SIG-M5 treated with dmso at 0.1 percent for 504 hours (cell line): Measurements from ENCODE around the gene ABCC2.

ENCODE experiments used
- DNase-seq: peaks from one replicate; lab custom pipeline; 2025; ENCODE audit not compliant: unreplicated experiment; lab: John Stamatoyannopoulos, UW

The ABCC2 gene

DNA sequence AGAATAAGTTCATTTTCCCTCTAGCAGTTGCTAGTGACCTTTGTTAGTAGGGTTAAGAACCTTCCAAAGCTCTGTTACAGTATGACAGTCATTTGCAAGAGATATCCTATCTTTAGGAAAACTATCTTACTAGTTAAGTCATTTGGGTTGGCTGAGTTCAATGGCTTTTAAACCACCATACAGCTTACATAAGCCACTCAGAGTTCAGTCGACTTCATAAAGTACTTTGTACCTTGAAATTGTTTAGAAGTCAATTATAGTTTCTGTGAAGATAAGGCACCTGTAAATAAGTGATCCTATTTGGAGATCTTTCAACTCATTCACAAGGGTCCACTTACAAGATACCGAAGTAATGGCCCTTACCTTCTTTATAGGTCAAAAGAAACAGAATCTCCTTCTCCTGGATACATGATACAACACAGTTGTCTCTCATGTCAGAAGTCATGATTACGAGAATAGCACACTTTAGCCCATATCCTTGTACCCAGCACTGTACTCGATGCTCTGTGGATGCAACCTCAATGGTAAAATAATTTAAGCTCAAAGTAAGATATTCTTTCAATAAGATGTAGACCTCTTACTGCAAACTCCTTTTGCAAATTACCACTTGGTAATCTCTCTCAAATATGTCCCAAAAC lies 11.9 kb upstream of the ABCC2 start:
- no peak for DNase-seq

DNA sequence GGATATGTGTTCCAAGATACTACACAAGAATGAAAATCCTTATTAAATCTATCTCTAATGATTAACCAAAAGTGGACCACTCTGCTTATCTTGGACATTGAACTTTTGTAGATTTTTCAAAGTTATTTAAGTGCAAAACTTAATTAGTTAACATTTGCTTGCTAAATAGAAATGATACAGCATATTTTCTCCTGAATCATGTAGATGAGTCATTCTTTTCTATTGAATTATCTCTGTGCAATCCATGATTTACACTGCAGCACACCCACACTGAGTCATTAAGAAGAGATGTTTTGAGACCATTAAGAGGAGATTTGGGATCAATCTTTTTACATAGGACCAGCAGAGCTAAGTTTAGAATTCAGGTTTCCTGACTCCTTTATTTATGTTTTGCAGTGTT lies 6.6 kb upstream of the ABCC2 start:
- DNase-seq: peak; percentile 19

DNA sequence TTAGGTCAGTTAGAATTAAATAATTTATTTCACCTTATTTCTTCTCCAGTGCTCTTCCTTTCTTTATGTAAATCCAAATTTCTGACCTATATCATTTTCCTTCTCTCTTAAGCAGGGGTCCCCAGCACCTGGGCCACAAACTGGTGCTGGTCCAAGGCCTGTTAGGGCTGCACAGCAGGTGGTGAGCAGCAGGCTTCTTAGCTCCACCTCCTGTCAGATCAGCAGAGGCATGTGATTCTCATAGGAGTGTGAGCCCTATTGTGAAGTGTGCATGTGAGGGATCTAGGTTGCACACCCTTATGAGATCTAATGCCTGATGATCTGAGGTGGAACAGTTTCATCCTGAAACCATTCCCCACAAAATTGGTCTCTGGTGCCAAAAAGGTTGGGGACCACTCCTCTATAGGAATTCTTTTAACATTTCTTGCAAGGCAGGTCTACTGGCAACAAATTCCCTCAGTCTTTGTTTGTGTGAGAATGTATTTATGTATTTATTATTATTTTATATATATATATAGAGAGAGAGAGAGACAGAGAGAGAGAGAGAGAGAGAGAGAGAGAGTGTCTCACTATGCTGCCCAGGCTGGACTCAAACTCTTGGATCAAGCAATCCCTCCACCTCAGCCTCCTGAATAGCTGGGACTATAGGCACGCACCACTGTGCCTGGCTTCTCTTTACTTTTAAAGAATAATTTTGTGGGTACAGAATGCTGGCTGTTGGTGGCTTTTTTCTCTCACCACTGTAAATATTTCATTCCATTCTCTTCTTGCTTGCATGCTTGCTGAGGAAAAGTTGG lies 4.3 kb upstream of the ABCC2 start:
- no peak for DNase-seq

DNA sequence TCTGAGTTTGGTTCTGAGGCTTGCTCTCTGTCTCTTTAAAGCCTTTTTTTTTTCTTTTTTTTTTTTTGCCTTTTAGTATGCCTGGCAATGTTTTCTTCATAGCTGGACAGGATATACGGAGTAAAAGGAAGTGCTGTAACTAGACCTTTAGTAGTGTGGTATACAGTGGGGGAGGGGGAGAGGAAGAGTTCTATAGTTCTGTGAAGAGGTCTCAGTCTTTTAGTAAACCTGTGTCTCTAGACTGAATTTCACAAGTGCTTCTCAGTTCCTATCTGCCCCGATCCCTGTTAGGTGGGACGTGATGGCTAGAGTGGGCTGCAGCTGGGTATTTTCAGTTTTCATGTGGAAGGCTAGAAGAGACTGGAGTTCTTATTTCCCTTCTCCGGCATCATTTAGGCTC lies 3.1 kb upstream of the ABCC2 start:
- DNase-seq: peak; percentile 38

DNA sequence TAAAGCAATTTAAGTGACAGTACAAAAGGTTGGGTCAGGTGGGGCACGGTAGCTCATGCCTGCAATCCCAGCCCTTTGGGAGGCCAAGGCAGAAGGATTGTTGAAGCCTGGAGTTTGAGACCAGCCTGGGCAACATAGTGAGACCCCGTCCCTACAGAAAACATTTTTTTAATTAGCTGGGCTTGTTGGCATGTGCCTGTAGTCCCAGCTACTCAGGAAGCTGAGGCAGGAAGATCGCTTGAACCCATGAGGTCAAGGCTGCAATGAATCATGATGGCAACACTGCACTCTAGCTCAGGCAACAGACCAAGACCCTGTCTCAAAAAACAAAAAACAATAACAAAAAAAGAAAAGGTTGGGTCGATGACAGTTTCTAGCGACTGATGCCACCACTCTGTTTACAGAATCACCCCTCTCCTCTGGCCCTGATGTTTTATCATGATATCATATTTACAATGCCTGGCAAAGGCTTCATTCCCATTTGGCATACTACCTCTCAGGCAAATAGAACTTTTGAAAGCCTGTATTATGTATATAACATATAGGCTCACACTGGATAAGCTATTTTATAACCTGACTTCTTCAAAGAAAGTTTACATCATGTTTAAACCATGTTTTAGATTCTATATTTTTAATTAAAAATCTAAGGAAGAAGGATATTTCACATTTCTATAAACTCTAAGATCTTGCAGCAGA lies 558 bp upstream of the ABCC2 start:
- DNase-seq: no peak

DNA sequence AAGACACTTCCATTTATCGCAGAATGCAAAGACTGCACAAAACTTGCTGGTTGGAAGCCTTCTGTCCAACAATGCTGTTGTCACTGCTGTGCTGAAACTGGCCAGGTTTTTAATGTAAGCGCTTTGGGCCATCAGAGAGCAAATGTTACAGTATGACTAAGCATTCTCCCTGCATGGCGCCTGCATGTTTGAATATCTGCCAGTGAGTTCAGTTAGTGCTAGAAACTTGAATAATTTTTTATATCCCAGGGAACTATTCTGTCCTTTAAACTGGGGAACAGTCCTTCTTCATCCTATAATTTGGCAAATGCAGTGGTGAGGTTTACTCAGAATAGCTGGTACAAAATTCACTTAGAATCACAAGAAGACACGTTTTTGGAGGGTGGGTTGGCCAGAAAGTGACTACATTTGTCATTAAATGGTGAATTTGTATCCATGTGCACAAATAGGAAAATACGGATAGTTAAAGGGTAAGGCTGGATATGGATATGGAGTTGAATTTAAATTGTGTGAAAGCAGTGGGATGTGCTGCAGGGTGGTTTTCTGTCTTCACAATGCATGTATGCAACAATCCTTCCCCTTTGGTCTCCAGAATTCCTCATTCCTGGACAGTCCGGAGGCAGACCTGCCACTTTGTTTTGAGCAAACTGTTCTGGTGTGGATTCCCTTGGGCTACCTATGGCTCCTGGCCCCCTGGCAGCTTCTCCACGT lies 1.7 kb downstream of the ABCC2 start:
- no peak for DNase-seq

DNA sequence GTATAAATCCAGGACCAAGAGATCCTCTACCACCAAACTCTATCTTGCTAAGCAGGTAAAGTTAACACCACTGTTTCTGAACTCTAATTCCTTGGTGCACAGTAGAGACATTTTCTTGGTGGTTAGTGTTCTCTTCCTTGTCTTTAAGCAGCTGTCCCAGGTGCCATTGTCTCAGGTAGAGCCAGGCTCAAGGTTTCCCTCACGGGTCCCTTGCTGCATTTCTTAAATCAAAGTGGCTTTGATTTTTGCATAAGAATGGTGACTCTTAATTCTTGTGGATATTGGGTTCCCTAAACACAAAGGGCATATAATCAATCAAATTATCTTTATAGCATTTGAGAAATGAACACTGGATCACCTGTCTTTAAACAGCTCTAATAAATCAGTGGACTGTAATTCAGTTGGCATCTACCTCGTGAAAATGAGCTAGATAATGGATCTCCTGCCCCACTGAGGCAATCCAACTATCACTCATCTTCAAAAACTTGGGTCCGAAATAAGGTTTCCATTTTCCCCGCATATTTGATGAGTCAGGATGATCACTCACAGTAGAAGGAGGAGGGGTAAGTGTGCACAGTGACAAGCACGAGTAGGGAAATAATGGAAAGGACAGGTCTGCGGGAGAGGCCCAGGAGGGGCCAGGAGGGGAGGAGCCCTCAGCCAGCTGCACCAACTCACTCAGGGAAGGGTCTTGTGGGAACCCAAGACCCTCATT lies 2.4 kb downstream of the ABCC2 start:
- no peak for DNase-seq

DNA sequence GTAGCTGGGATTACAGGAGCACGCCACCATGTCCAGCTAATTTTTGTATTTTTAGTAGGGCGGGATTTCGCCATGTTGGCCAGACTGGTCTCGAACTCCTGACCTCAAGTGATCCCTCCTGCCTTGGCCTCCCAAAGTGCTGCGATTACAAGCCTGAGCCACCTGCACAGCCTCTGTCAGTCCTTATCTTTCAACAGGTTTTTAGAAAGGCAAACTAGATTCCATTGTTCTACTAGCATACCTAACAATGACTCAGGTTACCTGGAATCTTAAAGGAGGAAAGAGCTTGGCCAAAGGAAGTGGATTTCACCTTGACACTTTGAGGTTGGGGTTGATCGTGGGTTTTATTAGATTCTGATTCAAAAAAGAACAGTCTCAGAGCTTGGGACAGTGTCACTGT lies 3.2 kb downstream of the ABCC2 start:
- DNase-seq: no peak

DNA sequence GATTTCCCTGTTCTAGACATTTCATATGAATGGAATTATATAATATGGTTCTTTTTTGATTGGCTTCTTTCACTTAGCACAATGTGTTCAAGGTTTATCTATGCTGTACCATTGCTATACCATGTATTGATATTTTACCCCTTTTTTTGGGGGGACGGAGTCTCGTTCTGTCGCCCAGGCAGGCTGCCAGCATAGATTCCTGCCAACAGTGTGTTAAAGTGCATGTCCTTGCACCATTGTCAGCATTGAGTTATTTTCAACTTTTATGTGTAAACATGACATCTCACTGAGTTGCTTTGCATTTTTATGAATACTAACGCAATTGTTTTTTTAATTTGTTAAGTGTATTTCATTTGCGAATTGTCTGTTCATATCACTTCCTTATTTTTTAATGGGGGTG lies 4.9 kb downstream of the ABCC2 start:
- DNase-seq: no peak

DNA sequence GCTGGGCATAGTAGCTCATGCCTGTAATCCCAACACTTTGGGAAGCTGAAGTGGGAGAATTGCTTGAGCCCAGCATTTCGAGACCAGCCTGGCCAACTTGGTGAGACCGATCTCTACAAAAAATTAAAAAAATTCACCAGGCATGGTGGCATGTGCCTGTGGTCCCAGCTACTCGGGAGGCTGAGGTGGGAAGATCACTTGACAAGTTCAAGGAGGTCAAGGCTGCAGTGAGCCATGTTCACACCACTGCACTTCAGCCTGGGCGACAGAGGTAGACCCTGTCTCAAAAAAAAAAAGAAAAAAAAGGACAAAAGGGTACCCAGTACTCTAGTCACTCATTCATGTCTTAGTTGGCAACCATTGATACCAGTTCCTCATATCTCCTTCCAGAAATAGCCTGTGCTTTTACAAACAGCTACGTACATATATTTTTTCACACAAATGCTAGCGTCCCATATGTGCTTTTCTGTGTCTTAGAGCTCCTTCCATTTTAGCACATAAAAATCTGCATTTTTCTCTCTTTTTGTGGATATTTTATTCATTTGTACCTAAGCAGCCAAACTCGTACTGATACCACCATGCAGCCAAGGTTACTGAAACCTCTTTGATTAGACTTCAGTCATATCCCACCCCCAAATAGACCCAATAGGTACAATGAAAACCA lies 5.5 kb downstream of the ABCC2 start:
- DNase-seq: no peak

DNA sequence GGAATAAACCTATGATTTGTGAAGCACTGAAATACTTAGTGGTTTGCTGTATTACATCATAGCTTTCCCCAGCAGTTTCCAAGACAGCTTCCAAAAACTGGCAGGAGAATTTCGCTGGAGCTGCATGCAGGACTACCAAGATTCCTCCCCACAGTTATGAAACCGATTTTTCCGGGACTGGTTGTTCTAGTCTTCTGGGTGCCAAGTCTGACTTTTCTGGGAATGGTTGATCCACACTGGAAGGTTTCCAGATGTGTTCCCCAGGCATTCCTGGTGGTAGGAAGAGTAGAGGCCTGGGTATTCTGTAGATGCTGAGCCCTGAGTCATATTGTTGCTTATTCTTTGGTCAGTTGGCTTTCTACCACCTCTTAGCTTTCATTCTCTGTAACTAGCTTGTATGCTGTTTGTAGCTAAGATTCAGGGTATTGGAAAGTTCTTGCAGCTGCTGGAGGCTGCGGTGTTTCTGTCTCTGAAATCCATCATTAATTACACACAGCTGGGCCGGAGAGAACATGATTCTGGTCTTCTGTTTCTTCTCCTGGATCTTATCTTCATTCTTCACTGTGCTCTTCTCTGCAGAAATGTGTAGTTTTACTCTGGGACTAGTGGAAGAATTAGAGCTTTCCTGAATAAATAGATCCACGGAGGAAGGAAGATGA lies 6.3 kb downstream of the ABCC2 start:
- DNase-seq: no peak

DNA sequence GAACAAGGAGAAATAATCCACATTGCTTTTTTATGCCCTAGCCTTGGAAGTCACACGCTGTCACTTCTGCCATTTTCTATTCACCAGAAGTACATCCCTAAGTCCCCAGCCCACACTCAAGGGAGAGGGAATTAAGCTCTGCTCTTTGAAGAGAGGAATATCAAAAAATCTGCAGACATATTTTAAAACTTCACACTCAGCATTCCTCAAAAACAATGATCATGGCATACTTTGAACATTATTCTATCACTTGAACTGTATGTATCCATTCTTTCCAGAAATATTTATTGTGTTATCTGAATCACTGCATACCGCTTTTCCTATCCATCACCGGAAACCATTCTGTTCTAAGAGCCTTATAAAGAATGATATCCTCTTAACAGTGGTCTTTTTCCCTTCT lies 9.4 kb downstream of the ABCC2 start:
- DNase-seq: no peak

DNA sequence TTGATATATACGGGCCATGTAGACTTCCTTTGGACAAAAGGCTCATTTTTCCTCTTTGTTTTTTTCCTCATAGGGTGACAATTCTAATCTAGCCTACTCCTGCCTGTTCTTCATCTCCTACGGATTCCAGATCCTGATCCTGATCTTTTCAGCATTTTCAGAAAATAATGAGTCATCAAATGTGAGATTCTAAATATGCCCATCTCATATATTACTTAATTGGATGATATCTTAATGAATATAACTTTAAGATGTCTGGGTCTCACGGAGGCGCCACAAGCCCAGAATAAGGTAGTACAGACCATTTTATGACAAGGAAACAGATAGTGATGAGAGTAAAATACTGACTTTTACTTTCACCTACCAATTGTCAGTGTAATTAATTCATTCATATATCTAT lies 11.4 kb downstream of the ABCC2 start:
- no peak for DNase-seq

DNA sequence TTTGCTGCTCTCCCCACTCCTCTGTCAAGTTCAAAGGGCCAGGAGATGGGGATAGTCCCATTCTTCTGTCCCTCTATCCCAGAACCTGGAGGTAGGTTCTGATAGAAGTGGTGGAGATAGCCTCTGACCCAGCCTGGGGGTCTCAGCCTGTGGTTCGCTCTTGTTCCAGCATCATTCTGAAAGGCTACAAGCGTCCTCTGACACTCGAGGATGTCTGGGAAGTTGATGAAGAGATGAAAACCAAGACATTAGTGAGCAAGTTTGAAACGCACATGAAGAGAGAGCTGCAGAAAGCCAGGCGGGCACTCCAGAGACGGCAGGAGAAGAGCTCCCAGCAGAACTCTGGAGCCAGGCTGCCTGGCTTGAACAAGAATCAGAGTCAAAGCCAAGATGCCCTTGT lies 14.5 kb downstream of the ABCC2 start:
- no peak for DNase-seq

DNA sequence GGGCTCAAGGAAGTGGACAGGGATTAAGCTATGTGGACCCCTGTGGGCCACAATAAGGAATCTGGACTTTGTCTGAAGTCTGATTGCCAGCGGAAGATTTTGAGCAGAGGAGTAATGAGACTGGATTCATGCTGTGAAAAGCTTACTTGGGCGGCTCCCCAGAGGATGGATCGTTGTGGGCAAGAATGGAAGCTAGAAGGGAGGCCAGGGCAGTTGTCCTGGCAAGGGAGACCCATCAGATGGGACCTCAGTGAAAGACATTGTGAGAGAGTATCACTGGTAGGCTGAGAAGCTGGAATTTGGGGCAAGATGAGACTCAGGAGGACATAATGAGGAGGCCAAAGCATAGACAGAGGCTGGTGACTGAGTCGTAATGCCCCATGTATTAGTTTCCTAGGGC lies 15.6 kb downstream of the ABCC2 start:
- DNase-seq: no peak

DNA sequence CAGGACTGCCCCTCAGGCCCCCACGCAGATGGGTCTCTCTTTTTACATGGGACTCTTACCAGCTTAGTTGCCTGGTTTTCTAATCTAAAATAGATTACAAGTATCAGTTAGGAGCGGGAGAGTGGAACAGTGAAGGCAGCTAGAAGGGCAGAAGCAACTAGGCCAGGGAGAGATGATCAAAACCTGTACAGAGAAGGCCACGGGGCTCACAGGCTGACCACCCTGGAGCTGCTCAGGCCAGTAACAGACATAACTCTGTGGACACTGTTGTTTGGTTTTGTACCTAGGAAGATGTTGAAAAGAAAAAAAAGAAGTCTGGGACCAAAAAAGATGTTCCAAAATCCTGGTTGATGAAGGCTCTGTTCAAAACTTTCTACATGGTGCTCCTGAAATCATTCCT lies 16.5 kb downstream of the ABCC2 start:
- no peak for DNase-seq

DNA sequence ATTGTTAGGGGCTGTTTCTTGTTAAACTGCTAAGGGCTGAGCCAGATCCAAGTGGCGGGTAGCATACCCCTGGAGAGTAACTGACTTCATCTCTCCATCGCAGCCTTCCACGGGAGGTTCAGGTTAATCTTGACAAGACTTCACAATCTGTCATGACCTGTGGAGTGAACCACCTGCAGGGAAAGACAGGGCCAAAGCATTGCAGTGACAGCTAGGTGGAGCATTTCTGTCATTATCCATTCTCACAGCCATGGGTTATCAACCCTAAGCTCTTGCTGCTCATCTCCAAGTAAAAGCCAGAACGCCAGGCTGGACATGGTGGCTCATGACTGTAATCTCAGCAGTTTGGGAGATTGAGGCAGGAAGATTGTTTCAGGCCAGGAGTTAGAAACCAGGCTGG lies 17.2 kb downstream of the ABCC2 start:
- no peak for DNase-seq

DNA sequence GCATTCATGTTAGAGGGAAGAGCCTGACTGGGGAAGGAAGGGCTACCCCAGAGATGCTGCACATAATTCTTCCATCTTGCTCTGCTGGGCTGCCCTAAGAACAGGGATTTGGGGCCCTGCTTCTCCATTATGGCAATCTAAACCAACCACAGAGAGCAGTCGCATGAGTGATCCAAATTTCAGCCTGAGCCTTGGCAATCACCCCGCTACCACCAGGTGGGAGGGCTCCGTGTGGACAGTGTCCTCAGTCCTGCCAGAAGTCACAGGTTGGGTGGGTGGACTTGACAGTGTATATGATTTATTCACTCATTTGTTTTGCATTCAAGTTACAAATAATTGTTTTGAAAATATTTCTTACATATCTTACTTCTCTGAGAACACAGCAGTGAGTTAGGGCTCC lies 22.0 kb downstream of the ABCC2 start:
- DNase-seq: no peak

DNA sequence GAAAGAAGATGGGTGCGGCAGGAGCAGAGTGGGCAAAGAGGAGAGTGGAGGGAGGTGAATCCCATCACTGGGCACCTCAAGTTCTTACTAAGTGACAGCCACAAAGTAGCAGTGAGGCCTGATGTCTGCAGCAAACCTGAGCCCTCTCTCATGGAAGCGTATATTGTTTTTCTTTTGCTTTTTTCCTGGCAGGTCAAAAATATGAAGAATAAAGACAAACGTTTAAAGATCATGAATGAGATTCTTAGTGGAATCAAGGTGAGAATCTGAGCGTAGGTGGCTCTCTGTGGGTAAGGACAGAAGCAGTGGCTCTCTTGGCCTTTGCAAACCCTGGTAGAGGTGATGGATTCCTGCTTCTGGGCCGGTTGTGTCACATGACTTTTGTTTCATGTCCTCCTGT lies 22.8 kb downstream of the ABCC2 start:
- no peak for DNase-seq

DNA sequence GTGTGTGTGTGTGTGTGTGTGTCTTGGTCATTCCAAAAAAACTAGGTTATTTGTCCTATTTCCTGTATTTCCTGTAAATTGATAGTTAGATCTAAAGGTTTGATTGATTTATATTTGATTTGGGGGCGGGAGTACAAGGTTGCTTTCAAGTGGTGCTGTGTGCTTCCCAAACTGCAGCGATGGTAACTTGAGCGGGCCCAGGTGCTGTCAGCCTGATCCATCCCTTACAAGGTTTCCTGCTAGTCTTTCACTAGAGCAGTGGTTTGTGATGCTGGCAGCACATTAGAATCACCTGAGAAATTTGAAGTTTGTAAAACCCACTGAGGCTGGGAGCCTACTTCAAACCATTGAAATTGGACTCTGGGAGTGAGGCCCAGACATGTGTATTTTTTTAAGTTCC lies 23.7 kb downstream of the ABCC2 start:
- DNase-seq: no peak
